Mammary epithelial cell (primary cell): Measurements from ENCODE around the gene ZNF101.

Experiments used
- CTCF ChIP-seq, 2 donors: IDR thresholded peaks in 1 of 2; conservative IDR thresholded peaks in 1 of 2; 2 replicates each; pipeline ENCODE4 v1.5.1; 2011 to 2012; ENCODE audit warnings: inconsistent platforms in 2 of 2, low read length in 2 of 2, mild to moderate bottlenecking in 2 of 2, control low read depth in 1 of 2, low read depth in 1 of 2; ENCODE audit not compliant: insufficient read depth in 1 of 2; ENCODE audit errors: extremely low read depth in 1 of 2
- EZH2 ChIP-seq: IDR thresholded peaks from 2 replicates; pipeline ENCODE4 v1.6.1; 2012; ENCODE audit warnings: low read length, inconsistent platforms, borderline replicate concordance

GRCh38 chr19:19670070-19670551 lies 1.5 kb downstream of the ZNF101 start:
- TF ChIP-seq CTCF (conservative IDR thresholded peaks at IDR 0.05 in 1 of 2, IDR thresholded peaks at IDR 0.05 in 1 of 2; ENCODE audit: extremely low read depth in 1 of 2, insufficient read depth in 1 of 2, low read depth in 1 of 2, low read length in 2 of 2) (no peak), EZH2 (no peak)
